NB4 (cell line): ENCODE results near the gene CCDC88B.

Experiments
- DNase-seq: peaks from one replicate; pipeline ENCODE4 v3.0.0; 2010; ENCODE audit warnings: low read depth
- H3K4me3 ChIP-seq: one replicate; pipeline ENCODE4 v1.5.1; 2011; ENCODE audit warnings: mild to moderate bottlenecking, low read depth, low read length, moderate library complexity
- MYC ChIP-seq: IDR thresholded peaks from 2 replicates; pipeline ENCODE4 v1.6.1; 2011; ENCODE audit warnings: low read depth, low read length
- POLR2A ChIP-seq: IDR thresholded peaks from 2 replicates; pipeline ENCODE4 v1.6.1; 2011; ENCODE audit warnings: mild to moderate bottlenecking; ENCODE audit not compliant: insufficient read length; ENCODE audit errors: extremely low read depth
- TF ChIP-seq, protein P1 (sequence below): IDR thresholded peaks from 2 replicates; pipeline ENCODE4 v1.6.1; 2011; ENCODE audit warnings: low read depth, low read length
- TF ChIP-seq, protein P2 (sequence below): IDR thresholded peaks from one replicate; pipeline ENCODE4 v1.5.1; 2012; ENCODE audit warnings: low read depth, low read length

The CCDC88B gene

DNA sequence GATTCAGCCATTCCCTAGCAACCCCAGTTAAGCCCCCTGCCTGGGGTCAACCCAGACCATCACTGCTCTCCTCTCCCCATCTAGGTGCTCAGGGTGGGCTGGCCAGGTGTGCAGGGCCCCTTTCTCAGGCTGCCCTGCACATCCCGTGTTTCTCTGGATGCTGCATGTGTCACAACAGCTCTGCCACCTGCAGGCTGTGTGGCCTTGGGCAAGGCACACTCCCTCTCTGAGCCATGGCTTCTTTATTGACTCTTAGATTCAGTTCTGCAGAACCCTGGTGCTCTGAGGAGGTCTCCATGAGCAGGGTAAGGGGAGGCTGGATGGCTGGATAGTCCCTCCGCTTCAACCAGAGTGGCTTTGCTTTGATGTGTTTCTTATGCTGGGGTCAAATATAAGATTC lies 43.6 kb downstream of the CCDC88B start:
- no peak for DNase-seq
- TF ChIP-seq POLR2A, result no peak
- TF ChIP-seq MYC, result no peak
- TF ChIP-seq, protein P1, sequence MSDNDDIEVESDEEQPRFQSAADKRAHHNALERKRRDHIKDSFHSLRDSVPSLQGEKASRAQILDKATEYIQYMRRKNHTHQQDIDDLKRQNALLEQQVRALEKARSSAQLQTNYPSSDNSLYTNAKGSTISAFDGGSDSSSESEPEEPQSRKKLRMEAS, result no peak
- TF ChIP-seq, protein P2, sequence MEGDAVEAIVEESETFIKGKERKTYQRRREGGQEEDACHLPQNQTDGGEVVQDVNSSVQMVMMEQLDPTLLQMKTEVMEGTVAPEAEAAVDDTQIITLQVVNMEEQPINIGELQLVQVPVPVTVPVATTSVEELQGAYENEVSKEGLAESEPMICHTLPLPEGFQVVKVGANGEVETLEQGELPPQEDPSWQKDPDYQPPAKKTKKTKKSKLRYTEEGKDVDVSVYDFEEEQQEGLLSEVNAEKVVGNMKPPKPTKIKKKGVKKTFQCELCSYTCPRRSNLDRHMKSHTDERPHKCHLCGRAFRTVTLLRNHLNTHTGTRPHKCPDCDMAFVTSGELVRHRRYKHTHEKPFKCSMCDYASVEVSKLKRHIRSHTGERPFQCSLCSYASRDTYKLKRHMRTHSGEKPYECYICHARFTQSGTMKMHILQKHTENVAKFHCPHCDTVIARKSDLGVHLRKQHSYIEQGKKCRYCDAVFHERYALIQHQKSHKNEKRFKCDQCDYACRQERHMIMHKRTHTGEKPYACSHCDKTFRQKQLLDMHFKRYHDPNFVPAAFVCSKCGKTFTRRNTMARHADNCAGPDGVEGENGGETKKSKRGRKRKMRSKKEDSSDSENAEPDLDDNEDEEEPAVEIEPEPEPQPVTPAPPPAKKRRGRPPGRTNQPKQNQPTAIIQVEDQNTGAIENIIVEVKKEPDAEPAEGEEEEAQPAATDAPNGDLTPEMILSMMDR, result no peak
- H3K4me3 ChIP-seq, result no peak overlapping the region

DNA sequence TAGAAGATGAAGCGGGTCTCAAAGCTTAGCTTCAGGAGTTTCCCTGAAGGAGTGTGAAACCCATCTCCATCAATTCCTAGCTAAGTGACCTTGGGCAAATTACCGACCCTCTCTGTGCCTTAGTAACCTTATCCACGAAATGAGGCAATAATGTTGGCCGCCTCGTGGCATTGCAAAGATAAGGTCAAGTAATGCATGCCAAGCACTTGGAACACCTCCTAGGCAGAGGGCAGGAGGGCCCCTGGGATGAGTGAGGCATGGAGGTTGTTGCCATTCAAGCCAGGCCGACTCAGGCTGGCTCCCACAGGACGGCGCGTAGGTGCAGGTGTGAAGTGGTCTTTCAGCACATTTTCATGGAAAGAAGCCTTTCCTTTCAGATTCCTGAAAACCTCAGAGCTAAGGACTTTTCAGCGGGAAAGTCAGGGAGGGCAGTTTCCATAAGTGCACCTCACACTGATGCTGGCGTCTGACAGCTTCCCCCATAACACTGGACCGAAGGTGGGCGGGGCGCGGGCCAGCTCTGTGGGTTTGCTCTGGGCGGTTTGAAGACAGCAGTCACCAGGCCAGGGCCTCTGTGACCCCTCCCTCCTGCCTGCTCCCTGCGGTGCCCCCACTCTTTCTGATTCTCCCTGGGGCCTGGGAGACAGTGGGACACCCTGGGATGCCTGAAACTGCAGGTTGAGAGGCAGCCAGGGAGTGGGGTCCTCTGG lies 44.2 kb downstream of the CCDC88B start:
- no peak for DNase-seq
- H3K4me3 ChIP-seq, result no peak overlapping the region
- TF ChIP-seq POLR2A, result no peak
- TF ChIP-seq, protein P2, result no peak
- TF ChIP-seq, protein P1, result no peak
- no peak for TF ChIP-seq MYC

DNA sequence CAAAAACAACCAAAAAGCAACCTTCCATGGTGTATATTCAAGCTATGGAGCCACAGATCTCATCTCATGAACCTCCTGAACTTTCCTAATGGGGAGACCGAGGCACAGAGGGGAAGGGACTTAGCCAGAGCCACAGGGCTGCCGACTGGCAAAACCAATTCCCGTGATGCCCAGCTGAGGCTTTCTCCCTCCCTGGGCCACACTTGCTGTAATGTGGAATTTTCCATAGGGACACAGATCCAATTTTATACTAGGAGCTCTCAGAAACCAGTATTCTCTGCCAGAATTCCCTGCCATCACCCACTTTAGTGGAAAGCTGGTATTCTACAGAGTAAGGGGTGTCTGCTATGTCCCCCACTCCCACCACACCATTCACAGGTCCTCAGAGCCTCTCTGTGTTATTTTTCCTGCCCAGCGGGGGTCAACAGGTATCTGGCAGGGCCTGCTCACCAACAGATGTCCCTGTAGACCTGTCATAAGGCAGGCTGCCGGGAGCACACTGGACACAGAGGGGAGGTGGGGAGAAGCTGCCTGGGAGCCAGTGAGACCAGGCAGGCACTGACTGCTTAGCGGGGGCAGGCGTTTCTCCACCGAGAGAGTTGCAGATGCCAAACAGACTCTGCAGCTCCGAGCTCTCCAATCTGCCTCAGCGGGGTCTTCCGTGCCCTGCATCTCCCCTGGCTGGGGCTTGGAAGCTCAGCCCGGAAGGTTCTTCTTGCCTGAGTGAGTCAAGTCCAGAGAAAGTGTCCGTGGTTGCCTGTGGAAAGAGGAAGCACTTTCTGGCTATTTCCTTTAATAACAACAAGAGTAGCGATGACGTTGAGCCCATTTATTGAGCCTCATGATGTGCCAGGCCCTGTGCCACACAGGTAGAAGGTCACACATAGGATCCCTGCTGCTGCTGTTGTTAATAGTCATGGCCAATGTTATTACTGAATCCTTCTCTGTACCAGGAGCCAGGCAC lies 45.3 kb downstream of the CCDC88B start:
- peak; percentile 74 for DNase-seq
- TF ChIP-seq, protein P1, result no peak
- TF ChIP-seq POLR2A (no peak), MYC (no peak)
- TF ChIP-seq, protein P2, result no peak
- H3K4me3 ChIP-seq, result no peak overlapping the region

DNA sequence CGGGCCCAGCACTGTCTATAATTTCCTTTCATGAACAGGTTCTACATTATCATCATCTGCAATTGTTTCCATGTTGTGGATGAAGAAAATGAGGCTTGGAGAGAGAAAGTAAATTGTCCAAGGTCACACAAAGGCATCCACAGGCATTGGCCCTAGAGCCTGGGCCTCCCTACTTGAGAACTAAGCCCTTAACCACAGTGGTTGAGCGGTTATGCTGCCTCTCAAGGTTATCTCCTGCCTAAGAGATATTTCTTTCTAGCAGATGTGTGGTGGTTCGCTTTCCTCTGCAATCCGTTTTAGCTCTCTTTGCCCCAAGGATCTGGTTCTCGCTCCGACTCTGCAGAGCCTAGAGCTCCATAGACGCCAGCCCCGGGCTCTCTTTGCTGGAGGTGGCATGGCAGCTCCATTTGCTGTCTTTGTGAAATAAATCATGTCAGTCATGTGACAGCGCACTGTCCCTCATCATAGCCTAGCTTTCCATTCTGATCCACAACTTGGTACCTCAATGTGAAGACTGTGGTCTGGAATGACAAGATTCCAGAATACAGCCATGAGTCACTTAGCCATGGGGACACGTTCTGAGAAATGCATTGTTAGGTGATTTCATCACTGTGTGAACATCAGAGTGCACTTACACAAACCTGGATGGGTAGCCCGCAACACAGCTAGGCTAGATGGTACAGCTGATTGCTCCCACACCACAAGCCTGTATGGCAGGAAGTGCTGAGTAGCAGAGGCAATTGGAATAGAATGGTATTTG lies 46.1 kb downstream of the CCDC88B start:
- DNase-seq, result peak; percentile 88
- no peak overlapping the region for H3K4me3 ChIP-seq
- TF ChIP-seq, protein P2, result no peak
- peak; percentile 54; the same call in 1 of the 2 replicates for TF ChIP-seq MYC
- TF ChIP-seq, protein P1, result no peak

DNA sequence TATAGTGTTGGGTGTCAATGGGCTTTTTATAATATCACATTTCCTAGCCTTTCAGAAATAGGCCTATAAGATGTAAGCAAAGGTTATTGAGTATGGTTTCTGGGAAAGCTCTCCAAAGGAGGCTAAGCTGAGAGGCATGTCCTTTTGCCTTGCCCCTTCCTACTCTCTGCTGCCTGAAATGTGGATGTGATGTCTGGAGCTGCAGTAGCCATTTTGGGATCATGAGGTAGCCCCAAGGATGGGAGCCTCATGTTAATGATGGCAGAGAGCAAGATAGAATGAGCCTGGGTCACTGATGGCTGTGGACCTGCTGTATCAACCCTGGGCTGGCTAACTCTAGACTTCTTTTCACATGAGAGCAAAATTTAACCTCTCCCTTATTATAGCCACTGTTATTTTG lies 47.9 kb downstream of the CCDC88B start:
- DNase-seq, result no peak
- no peak for TF ChIP-seq MYC
- TF ChIP-seq, protein P2, result no peak
- TF ChIP-seq POLR2A, result no peak
- TF ChIP-seq, protein P1, result no peak
- no peak overlapping the region for H3K4me3 ChIP-seq
